SK-N-MC (cell line): ENCODE data around the gene UBE2G2.

ENCODE experiments used
- EZH2 ChIP-seq: fragments of 200-600 bp; sonication (generic); IDR thresholded peaks from one replicate; pipeline ENCODE4 v1.6.1; 2017; ENCODE audit warnings: antibody characterized with exemption
- POLR2AphosphoS5 ChIP-seq: IDR thresholded peaks from 2 replicates; pipeline ENCODE4 v1.6.1; 2012; ENCODE audit warnings: mild to moderate bottlenecking, low read depth, low read length, borderline replicate concordance

DNA sequence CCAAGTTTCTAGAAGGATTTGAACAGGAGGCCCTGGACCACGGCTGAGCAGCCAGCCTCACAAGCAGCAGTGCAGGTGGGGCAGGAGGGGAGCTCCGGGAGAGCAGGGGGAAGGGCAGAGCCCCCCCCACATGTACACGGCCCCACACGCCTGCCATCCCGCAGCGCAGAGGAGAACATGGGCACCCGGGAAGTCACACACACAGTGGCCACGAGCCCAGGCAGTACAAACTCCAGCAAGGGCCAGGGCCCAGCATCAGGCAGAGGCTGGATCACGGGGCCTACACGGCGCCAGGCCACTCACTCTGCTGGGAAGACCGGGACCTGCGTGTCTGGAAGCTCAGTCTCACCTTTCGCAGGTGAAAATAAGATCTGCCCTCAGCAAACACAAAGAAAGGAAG, 11.0 kb upstream of the UBE2G2 start:
- TF ChIP-seq EZH2 (no peak), POLR2AphosphoS5 (no peak)
